Glomerular endothelial cell (primary cell): Measurements from ENCODE around the gene MYO1E. TPM values are rescaled to one million over a fixed set of nuclear protein-coding genes. Genes with fewer than 3 reads are reported as not detected.

Experiments
- DNase-seq: peaks from one replicate; pipeline ENCODE4 v3.0.0-alpha.2; 2011; ENCODE audit warnings: low read depth, low spot score; ENCODE audit errors: extremely low read depth
- total RNA-seq: library from RNA; depleted of rRNA; stranded (reverse); fragments of >200 nt; gene quantifications from 2 replicates; pipeline ENCODE4 v1.2.3, GENCODE V29; 2015

MYO1E gene
- total RNA-seq, 1 donor from 2014 or later, result 137 TPM

- no peak for DNase-seq
Observed at GRCh38 chr15:59322056-59322759, 50.5 kb downstream of the MYO1E start.

- no peak for DNase-seq
Observed at GRCh38 chr15:59321000-59321689, 51.5 kb downstream of the MYO1E start.

GRCh38 chr15:59317211-59317610 lies 55.5 kb downstream of the MYO1E start:
- DNase-seq, result no peak

GRCh38 chr15:59315914-59316451 lies 56.7 kb downstream of the MYO1E start:
- no peak for DNase-seq

- no peak for DNase-seq
Observed at GRCh38 chr15:59313641-59314332, 58.9 kb downstream of the MYO1E start.

- no peak for DNase-seq
Observed at GRCh38 chr15:59312205-59312604, 60.5 kb downstream of the MYO1E start.

- no peak for DNase-seq
Observed at GRCh38 chr15:59311195-59311594, 61.5 kb downstream of the MYO1E start.

GRCh38 chr15:59309405-59309804 lies 63.3 kb downstream of the MYO1E start:
- no peak for DNase-seq

- DNase-seq, result no peak
Observed at GRCh38 chr15:59307165-59307537, 65.5 kb downstream of the MYO1E start.

GRCh38 chr15:59306520-59307164 lies 66.0 kb downstream of the MYO1E start:
- DNase-seq, result no peak

- no peak for DNase-seq
Observed at GRCh38 chr15:59304807-59305206, 67.9 kb downstream of the MYO1E start.

- DNase-seq, result no peak
Observed at GRCh38 chr15:59304034-59304795, 68.5 kb downstream of the MYO1E start.

GRCh38 chr15:59303633-59304032 lies 69.0 kb downstream of the MYO1E start:
- no peak for DNase-seq

- no peak for DNase-seq
Observed at GRCh38 chr15:59303136-59303535, 69.5 kb downstream of the MYO1E start.

- DNase-seq, result no peak
Observed at GRCh38 chr15:59301527-59301926, 71.1 kb downstream of the MYO1E start.

- no peak for DNase-seq
Observed at GRCh38 chr15:59300618-59301139, 72.0 kb downstream of the MYO1E start.

- peak; percentile 89 for DNase-seq
Observed at GRCh38 chr15:59299929-59300617, 72.6 kb downstream of the MYO1E start.

GRCh38 chr15:59298854-59299250 lies 73.8 kb downstream of the MYO1E start:
- no peak for DNase-seq

- DNase-seq, result no peak
Observed at GRCh38 chr15:59298225-59298853, 74.3 kb downstream of the MYO1E start.
